Endothelial cell (in vitro differentiated cells): ENCODE results near the gene GFY. TPM values are rescaled to one million over a fixed set of nuclear protein-coding genes. Genes with fewer than 3 reads are reported as not detected.
"Not testable (repeated sequence)": the region's sequence is repeated elsewhere in the genome, so short reads cannot be mapped to it uniquely, and the experiment has no call there.

Source experiments
- DNase-seq: peaks from one replicate; pipeline ENCODE4 v3.0.0; 2021; ENCODE audit warnings: low spot score
- H3K27ac Mint-ChIP-seq: one replicate; pipeline ENCODE4 v1.8.0; 2021; ENCODE audit warnings: mixed read lengths, inconsistent platforms; ENCODE audit not compliant: unreplicated experiment
- H3K27me3 Mint-ChIP-seq: one replicate; pipeline ENCODE4 v1.8.0; 2021; ENCODE audit warnings: mild to moderate bottlenecking, moderate library complexity, mixed read lengths, inconsistent platforms; ENCODE audit not compliant: unreplicated experiment
- H3K36me3 Mint-ChIP-seq: one replicate; pipeline ENCODE4 v1.8.0; 2021; ENCODE audit warnings: mild to moderate bottlenecking, low read depth, mixed read lengths, inconsistent platforms; ENCODE audit not compliant: unreplicated experiment
- H3K4me1 Mint-ChIP-seq: one replicate; pipeline ENCODE4 v1.8.0; 2021; ENCODE audit warnings: mild to moderate bottlenecking, mixed read lengths, inconsistent platforms; ENCODE audit not compliant: unreplicated experiment
- H3K4me3 Mint-ChIP-seq: one replicate; pipeline ENCODE4 v1.8.0; 2021; ENCODE audit warnings: mild to moderate bottlenecking, mixed read lengths, inconsistent platforms; ENCODE audit not compliant: unreplicated experiment
- H3K9me3 Mint-ChIP-seq: one replicate; pipeline ENCODE4 v1.8.0; 2021; ENCODE audit warnings: mixed read lengths, inconsistent platforms; ENCODE audit not compliant: unreplicated experiment
- total RNA-seq: library from RNA; stranded (reverse); fragmentation: NEBNext Ultra II Directional; extraction: Animal tissue kit (Norgen Biotek cat#: 25700); gene quantifications from one replicate; pipeline ENCODE4 v1.2.1, GENCODE V29; 2021; ENCODE audit not compliant: unreplicated experiment
- TF ChIP-seq, protein P1 (sequence below): fragments of 200-600 bp; sonication (generic); IDR thresholded peaks from one replicate; pipeline ENCODE4 v1.5.0; 2021; ENCODE audit warnings: antibody characterized with exemption; ENCODE audit not compliant: unreplicated experiment

GFY gene
- total RNA-seq, 1 donor from 2014 or later, result not detected

DNA sequence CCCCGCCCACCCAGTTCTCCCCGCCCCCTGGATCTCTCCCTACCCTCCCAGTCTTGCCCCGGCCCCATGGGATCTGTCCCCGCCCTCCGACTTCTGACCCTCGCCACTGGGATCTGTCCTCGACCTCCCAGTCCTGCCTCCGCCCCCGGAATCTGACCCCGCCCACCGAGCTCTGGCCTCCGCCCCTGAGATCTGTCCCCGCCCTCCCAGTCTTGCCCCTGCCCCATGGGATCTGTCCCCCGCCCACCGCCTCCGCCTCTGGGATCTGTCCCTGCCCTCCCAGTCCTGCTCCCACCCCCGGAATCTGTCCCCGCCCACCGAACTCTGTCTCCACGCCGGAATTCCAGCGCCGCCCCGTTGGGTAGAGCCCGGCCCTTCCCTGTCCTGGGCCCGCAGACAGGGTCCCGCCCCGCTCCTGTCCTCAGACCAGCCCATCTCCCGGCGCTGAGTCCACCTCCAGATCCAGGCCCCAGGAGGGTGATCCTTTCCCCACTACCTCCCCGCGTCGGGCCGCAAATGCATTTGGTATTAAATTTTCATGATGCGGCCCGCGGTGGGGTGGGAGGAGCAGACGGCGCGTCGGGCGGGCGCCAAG, 17.7 kb downstream of the GFY start:
- peak; percentile 99 for DNase-seq
- Mint-ChIP-seq H3K36me3 (peaks cover 16% of the 10 kb centered on the region), H3K9me3 (no peaks in the 10 kb centered on the region), H3K27me3 (peaks cover 43% of the 10 kb centered on the region), H3K4me1 (peaks cover 14% of the 10 kb centered on the region), H3K27ac (no peak overlapping the region), H3K4me3 (peak overlapping the region; percentile 82)
- TF ChIP-seq, protein P1, sequence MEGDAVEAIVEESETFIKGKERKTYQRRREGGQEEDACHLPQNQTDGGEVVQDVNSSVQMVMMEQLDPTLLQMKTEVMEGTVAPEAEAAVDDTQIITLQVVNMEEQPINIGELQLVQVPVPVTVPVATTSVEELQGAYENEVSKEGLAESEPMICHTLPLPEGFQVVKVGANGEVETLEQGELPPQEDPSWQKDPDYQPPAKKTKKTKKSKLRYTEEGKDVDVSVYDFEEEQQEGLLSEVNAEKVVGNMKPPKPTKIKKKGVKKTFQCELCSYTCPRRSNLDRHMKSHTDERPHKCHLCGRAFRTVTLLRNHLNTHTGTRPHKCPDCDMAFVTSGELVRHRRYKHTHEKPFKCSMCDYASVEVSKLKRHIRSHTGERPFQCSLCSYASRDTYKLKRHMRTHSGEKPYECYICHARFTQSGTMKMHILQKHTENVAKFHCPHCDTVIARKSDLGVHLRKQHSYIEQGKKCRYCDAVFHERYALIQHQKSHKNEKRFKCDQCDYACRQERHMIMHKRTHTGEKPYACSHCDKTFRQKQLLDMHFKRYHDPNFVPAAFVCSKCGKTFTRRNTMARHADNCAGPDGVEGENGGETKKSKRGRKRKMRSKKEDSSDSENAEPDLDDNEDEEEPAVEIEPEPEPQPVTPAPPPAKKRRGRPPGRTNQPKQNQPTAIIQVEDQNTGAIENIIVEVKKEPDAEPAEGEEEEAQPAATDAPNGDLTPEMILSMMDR, result no peak

DNA sequence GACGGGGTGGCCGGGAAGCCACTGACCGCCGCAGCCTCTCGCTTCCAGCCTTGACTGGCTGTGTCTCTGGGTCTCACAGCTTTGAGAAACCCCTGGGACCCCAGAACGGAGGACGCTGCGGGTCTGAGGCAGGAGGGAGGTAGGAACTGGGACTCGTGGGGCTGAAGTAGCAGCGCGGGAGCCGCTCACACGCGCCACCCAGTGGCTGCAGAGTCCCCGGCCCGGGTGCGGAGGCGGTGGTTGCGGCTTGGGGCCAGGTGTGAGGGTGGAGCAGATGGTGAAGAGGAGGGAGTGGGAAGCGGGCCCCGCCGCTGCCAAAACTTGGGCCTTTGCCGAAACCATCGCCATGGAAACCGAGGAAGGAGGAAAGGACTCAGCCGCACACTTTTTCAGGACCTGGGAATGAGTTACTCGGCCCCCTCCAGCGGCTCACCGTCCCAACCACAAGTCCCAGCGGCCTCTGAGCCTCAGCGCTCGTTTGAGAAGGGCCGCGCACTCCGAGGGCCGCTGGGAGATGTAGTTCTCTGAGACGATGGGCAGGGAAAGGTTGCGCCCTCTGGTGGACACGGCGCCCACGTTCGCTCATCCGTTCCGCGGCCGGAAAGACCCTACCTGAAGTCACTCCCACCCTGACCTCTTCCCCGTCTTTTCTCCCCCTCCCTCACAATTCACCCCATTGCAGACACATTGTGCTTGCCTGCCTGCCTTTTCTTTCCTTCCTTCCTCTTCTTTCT, 18.3 kb downstream of the GFY start:
- TF ChIP-seq, protein P1, result peak; percentile 85
- Mint-ChIP-seq H3K27ac (peak overlapping the region; percentile 42), H3K4me1 (peaks cover 15% of the 10 kb centered on the region), H3K27me3 (peaks cover 41% of the 10 kb centered on the region), H3K9me3 (no peaks in the 10 kb centered on the region), H3K4me3 (peak overlapping the region; percentile 82), H3K36me3 (peaks cover 21% of the 10 kb centered on the region)
- DNase-seq, result peak; percentile 94

DNA sequence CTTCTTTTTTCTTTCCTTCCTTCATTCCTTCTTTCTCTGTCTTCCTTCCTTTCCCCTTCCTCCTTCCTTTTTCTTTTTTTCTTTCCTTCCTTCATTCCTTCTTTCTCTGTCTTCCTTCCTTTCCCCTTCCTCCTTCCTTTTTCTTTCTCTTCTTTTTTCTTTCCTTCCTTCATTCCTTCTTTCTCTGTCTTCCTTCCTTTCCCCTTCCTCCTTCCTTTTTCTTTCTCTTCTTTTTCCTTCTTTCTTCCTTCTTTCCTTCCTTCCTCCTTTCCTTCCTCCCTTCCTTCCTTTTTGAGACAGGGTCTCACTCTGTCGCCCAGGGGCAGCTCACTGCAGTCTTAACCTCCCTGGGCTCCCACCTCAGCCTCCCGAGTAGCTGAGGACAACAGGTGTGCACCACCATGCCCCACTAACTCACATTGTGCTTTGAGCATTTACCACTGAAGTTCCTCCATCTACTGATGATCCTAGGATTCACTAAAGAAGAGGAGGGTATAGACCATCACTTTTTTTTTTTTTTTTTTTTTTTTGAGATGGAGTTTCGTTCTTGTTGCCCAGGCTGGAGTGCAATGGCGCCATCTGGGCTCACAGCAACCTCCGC, 19.0 kb downstream of the GFY start:
- peak overlapping the region; percentile 67 for H3K4me3 Mint-ChIP-seq
- DNase-seq, H3K9me3 Mint-ChIP-seq: not testable (repeated sequence)
- H3K4me1 Mint-ChIP-seq, result peaks cover 17% of the 10 kb centered on the region
- H3K27me3 Mint-ChIP-seq, result peaks cover 36% of the 10 kb centered on the region
- peaks cover 24% of the 10 kb centered on the region for H3K36me3 Mint-ChIP-seq
- peak overlapping the region; percentile 42 for H3K27ac Mint-ChIP-seq

DNA sequence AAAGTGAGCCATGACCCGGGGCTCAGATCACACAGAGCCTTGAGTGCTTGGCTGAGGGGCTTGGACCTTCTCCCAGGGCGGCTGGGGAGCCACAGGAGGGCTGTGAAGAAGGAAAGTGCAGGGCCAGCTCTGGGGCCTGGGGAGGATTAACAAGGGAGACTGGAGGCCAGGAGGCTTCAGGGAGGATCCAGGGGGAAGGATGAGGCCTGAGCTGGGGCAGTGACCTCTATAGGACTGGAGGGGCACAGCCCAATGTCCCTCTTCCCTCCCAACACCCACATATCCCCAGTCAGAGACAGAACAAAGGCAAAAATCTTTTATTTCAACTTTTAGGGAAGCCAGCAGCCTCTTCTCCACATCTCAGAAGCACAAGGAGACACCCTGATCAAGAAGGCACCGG, 20.8 kb downstream of the GFY start:
- Mint-ChIP-seq H3K27me3 (peaks cover 27% of the 10 kb centered on the region), H3K36me3 (peaks cover 33% of the 10 kb centered on the region), H3K4me3 (peak overlapping the region; percentile 48), H3K27ac (no peak overlapping the region), H3K4me1 (peaks cover 20% of the 10 kb centered on the region), H3K9me3 (no peaks in the 10 kb centered on the region)
- no peak for DNase-seq
- TF ChIP-seq, protein P1, result no peak

DNA sequence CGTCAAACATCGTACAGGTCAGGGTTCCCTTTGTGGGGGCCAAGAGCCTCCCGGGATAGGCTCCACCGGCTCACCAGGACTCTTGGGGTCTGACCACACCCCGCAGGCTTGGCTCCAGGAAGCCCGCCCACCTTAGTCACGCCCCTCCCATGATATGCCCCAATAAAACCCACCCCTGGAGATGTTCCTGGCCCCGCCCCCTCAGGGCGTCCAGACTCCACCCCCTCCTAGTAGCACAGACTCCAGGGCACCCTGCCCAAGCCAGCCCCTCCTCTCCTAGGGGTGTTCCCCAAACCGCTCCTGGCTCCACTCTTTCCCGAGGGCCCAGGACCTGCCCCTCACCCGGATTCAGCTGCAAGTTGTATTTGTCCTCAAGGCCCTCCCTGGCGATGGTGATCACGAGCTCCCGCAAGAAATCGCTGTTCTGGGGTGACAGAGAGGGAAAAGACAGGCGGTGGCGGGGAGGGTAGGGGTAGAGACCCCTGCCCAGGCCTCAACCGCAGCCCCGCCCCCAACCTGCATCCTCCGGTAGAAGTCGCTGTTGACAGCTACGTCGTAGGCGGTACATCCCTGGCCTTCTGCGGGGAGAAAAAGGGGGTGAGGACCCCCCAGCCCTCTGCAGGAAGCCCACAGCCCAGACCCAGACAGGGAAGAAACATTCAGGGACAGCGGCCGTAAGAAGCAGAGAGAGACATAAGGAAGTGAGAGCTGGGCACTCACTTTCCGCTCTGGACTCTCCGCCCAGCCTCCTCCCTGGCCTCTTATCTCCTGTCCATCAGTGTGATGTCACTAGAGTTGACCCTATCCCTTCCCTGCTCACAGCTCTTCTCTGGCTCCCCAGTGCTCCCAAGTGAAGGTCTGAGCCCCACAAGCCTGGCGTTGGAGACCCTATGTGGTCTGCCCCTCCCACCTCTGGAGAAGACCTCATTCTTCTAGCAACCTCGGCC, 22.6 kb downstream of the GFY start:
- Mint-ChIP-seq H3K4me3 (peak overlapping the region; percentile 85), H3K9me3 (no peaks in the 10 kb centered on the region), H3K27ac (peak overlapping the region; percentile 3), H3K36me3 (peaks cover 30% of the 10 kb centered on the region), H3K4me1 (peaks cover 21% of the 10 kb centered on the region), H3K27me3 (peaks cover 22% of the 10 kb centered on the region)
- DNase-seq, result no peak
- TF ChIP-seq, protein P1, result no peak
